Prostate gland (tissue), 2 donors: ENCODE results near the gene UCP2.

Source experiments
- POLR2A ChIP-seq: fragments of 450-650 bp; IDR thresholded peaks from one replicate; pipeline ENCODE4 v1.6.1; 2016; ENCODE audit warnings: antibody characterized with exemption, mild to moderate bottlenecking
- POLR2AphosphoS5 ChIP-seq: sonication (generic); formaldehyde crosslinking; IDR thresholded peaks from one replicate; pipeline ENCODE4 v1.6.1; 2017; ENCODE audit warnings: antibody characterized with exemption
- TF ChIP-seq, protein P1 (sequence below), 4 experiments: fragments of 200-600 bp in 2 of 4; fragments of 450-650 bp in 2 of 4; sonication (generic) in 2 of 4; IDR thresholded peaks; 1 replicate in 3 of 4; 2 replicates in 1 of 4; pipeline ENCODE4 v1.5.1; 2016 to 2019; ENCODE audit warnings: antibody characterized with exemption in 4 of 4, mild to moderate bottlenecking in 2 of 4, moderate library complexity in 2 of 4

- TF ChIP-seq POLR2AphosphoS5, result no peak
- TF ChIP-seq, protein P1, sequence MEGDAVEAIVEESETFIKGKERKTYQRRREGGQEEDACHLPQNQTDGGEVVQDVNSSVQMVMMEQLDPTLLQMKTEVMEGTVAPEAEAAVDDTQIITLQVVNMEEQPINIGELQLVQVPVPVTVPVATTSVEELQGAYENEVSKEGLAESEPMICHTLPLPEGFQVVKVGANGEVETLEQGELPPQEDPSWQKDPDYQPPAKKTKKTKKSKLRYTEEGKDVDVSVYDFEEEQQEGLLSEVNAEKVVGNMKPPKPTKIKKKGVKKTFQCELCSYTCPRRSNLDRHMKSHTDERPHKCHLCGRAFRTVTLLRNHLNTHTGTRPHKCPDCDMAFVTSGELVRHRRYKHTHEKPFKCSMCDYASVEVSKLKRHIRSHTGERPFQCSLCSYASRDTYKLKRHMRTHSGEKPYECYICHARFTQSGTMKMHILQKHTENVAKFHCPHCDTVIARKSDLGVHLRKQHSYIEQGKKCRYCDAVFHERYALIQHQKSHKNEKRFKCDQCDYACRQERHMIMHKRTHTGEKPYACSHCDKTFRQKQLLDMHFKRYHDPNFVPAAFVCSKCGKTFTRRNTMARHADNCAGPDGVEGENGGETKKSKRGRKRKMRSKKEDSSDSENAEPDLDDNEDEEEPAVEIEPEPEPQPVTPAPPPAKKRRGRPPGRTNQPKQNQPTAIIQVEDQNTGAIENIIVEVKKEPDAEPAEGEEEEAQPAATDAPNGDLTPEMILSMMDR (IDR thresholded peaks at IDR 0.05), result no peak
- no peak for TF ChIP-seq POLR2A
Measured at GRCh38 chr11:74020539-74020938, 37.9 kb upstream of the UCP2 start.
